GM18868 (cell line): ENCODE data around the gene DDB1.

Experiments
- ATAC-seq: cut with Tn5 transposase; IDR thresholded peaks from one replicate; pipeline ENCODE4 v1.9.1; 2021; ENCODE audit warnings: mild to moderate bottlenecking, moderate library complexity; ENCODE audit not compliant: unreplicated experiment

The DDB1 gene

DNA sequence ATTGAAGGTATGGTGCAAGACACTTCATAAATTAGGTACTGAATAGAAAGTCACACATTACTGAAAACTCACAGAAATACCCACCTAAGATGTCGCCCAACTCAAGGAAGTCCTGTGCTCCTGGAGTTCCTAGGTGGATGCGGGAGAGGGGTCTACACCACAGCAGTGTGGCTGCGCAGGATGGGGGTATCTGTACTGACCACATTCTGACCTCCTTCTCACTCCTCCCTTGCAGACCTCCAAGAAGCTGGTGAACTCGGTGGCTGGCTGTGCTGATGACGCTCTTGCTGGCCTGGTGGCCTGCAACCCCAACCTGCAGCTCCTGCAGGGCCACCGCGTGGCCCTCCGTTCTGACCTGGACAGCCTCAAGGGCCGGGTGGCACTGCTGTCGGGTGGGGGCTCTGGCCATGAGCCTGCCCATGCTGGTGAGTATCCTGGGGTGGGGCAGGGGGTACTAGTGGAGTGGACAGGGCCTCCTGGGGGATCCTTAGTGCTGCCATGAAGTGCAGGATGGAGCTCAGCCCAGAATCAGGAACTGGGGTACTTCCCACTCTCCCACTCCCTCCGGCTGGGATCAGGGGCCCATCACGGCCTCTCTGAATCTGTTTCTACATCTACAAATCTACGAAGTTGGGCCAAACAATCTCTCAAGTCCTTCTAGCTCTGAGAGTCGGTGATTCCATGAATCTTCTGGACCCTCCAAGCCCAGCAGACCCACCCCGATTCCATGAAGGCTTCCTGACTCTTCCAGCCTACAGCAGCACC is 5.0 kb upstream of the DDB1 start:
- ATAC-seq = no peak

DNA sequence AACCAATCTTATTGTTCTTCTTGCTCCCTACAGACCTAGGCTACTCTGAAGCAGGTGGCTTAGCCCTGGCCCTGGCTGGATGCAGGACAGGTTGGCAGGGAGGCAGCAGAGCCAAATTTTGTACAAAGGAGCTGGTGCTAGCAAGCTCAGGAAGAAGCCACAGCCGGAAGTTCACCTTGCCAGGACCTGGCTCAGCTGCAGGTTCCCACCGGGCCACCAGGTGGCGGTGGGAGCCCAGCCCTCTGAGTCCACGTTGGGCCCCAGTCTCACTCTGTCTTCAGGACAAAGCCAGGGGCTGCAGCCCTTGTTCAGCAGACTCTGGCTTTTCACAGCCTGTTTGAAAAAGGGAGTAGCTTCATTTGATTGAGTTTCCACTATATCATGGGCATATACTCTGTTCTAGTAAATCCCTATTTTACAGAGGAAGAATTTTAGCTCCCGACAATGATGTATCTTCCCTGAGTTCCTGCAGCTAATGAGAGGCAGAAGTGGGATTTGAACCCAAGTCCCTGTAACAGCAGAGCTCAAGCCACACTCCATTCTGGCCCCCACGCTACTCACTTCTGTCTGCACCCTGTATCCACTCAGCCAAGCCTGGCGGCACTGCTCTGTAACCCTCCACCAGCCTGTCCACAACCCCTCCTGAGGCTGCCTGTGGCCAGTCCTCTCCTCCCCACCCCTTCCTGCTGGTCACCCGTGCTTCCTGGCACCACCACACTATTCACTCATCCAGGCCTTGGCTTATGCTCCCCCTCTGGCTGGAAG is 3.4 kb upstream of the DDB1 start:
- peak; percentile 51 for ATAC-seq

DNA sequence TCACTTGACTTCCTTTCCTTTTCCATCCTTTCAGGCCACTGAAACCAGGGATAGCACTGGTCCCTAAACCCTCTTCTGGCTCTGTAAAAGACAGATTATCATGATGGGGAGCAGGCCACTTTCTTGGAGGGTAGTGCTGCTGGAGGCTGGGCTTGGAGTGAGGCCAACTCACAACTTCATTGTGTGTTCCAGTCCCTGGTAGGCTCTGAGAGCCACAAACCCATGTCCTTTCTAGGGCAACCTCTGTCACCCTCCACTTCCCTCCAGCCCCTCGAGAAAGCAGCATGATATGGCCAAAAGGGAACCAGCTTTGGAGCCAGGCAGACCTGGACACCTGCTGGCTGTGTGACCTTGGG is 2.4 kb upstream of the DDB1 start:
- no peak for ATAC-seq

DNA sequence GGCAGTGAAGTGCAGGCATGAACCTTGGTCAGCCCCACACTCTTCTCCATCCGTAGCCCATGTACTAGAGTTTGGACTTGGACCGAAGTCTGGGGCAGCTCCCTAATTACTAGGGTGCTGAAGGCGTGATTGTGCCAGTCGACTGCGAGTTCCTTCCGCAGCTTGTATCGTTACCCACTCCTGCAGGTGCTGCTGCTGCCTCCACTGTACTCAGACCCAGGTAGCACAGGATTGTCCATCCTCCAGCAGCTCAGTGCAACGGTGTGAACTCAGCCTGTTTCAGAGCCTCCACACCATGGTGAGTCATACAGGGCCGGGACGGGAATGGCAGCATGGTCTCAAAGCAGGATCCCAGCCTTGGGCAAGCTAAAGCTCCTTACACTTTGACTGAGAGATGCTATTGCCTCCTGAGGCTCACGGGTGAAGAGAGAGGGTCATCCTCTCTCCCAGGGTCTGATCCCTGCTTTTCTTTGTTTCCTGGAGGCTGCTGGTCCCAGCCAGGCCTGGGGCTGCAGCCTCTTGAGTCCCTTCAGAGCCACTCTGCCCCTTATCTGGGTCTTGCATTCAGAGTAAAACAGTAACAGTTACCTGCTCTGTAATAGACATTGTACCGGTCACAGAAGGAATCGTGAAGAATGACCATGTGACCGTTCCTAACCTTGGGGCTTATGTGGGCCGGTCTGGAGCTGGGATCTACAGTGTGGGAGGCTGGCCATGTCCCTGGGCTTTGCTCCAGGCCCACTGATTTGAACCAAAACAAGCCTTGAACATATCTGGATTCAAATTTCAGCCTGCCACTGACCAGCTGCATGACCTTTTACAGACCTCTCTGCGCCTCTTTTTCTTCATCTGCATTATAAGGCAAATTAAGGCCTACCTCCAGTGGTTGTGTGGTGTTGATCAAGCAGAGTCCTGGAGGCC is 1.8 kb upstream of the DDB1 start:
- ATAC-seq = no peak

DNA sequence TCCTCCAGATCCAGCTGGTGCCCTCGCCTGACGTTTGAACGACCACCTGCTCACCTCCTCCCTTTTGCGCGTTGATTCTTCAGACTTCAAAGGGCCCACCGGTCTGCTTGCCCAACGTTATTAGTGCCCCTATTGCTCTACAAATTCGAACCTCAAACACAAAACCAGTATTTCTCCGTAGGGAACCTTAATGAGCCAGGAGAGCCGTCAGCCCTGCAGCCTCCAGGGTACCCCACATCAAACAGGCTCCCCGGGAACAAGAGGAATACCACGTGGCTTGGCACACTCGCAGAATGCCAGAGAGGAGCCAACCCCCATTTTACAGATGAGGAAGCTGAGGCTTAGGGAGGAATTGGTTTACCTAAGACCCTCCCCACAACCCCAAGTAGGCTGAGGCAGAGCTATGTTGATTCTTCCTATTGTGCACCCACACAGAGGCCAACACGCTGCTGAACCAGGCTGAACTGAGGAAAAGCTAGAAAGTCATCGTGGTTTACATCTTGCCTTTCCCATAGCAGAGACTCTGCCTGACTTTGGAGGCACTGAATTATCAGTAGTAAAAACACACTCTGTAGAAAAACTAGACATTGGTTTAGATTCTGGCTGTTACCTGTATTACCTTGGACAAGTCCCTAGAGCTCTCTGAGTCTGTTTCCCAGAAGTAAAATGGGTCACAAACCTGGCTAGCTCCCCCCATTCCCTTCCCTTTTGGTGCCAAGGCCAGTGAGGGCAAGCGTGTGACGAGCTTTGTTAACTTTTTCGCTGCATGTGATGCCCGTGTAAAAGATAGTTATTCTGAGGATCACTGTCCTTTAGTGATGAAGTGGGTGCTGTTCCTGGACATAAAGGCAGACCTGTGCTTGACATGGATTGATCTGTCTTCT is 887 bp upstream of the DDB1 start:
- peak; percentile 7 for ATAC-seq

DNA sequence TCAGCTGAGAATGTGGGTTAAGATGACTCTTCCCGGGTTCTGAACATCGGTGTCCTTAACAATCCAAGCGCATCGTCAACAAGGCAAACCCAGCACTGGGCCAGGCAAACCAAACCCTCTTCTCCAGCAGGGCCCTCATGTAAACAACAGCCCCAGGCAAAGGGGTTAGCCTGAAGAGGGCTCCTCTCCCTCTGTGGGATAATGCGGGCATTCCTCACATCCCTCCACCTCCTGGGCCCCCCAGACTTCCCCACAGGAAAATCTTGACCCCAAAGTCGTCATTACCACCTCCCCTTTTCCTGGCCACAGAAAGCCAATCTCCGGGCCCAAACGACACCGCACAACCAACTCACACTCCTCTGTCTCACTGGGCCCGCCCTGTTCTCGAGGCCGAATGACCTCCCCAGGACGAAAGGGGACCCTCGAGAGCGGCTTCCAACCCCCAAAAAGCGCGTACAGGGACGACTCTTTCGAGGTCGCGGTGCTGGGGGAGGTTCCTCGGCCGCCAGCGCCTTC is 566 bp downstream of the DDB1 start:
- no peak for ATAC-seq

DNA sequence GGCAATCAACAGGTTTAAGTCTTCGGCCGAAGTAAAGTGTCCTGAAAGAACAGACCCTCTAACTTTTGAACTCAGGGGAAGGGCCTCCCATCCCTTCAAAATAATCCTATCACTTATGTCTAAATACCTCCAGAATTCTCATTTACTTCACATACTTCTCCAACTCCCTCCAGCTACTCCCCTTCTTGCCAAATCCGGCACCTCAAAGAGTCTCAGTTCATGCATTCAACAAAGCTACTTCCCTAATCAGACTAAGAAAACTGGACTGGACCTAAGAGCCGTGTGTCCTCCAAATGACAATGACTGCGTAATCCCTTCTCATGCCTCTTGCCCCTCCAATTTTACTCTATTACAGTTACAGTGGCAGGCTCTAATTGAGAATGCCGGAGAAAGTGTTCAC is 1.3 kb downstream of the DDB1 start:
- no peak for ATAC-seq

DNA sequence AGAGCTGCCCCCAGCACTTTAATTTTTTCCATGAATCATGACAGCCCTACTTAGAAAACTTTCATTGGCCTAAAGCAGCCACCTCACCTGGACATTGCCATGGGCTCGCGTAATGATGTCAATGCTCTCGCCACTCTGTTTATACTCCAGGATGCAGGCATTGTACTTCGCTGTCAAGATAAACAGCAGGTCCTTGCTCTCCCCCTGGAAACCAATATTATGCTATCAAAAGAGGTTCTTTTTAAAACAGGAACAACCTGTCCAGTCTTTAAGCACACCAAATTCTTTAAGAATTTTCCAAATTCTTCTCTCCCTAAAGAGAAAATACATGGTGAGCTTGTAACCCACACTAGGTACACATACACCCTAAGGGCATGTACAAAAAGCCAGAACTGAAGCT is 3.0 kb downstream of the DDB1 start:
- no peak for ATAC-seq

DNA sequence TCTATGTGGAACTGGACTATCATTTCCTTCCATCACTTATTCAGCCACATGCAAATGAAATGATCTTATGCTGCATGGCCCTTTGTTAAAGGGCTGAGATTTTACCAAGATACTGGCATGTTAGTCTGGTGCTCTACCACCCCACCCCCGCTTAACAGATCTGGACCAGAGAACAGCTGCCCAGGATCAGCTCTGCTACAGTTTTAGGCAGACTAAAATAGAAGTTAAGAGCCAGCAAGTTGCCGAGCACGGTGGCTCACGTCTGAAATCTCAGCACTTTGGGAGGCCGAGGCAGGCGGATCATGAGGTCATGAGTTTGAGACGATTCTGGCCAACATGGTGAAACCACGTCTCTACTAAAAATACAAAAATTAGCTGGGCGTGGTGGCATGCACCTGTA is 4.6 kb downstream of the DDB1 start:
- no peak for ATAC-seq

DNA sequence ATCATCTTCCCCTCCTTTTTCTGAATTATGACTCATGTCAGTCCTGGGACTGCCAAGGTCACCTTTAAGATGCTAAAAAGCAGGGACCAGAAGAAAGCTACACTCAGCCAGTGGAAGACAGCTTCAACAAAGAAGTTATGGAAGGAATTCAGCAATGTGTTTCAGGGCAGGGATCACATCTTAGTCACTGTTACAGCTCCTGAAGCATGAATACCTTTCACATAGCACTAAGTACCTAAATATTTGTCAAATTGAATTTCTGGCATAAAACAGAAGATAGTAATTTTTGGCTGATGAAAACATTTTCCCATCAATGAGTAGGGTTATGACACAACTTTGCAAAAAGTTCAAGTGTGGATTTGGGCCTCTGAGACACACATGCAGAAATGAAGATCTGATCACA is 5.2 kb downstream of the DDB1 start:
- no peak for ATAC-seq

DNA sequence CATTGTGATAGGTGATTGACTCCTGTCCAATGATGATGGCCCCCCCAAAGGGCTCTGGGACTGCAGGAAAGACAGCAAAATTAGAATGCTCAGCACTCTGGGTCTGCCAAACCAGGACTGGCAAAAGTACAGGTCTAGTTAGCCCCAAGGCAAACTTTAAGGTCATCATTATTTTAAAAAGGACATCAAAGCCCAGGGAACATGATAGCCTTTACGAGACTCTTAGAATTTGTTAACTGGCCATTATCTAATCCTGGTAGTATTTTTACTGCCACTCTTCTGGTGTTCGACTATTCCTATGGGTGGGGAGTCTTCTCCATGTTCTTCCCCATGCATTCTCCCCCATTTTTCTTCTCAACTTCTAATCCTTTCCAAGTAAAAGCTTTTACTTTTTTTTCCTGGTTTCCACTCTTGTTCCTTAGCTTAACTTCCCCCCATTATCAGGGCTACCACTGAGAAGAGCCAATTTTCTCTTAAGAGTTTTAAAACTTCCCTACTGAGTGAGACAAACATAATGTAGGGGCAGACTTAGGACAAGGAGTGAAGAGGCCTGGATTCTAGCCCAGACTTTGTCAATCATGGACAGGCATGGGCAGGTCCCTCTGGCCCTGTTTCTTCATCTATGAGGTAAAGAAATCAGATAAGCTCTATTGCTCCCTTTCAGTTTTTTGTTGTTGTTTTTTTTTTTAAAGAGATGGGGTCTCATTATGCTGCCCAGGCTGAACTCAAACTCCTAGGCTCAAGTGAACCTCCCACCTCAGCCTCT is 7.1 kb downstream of the DDB1 start:
- ATAC-seq = no peak

DNA sequence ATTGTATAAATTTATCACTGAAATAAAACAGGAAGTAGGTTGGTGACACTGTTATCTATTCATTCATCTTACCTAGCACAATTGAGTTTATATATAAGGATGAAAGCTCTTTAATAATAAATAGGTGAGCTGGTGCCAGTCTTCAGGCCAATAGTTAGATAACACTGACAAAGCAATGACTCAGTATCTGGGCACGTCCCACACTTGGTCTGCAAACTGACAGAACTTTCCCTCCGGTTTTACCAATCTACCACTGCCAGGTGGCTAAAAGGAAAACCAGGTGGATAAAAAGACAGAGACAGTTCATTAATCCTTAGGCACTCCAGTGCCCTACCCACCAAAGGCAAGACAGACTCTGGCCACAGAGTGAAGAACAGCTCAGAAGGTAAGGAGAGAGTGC is 17.6 kb downstream of the DDB1 start:
- ATAC-seq = no peak

DNA sequence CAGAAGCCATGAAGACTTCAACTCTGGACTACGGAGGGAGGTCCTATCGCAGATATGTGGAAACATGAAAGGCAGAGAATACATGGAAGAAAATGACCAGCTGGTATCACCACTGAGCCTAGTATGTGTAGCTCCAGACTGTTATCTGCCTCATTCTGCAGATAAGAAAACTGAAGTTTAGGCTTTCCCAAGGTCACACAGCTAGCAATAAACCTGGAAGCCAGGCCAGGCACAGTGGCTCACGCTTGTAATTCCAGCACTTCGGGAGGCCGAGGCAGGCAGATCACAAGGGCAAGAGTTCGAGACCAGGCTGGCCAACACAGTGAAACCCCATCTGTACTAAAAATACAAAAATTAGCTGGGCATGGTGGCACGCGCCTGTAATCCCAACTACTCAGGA is 22.2 kb downstream of the DDB1 start:
- ATAC-seq = no peak

DNA sequence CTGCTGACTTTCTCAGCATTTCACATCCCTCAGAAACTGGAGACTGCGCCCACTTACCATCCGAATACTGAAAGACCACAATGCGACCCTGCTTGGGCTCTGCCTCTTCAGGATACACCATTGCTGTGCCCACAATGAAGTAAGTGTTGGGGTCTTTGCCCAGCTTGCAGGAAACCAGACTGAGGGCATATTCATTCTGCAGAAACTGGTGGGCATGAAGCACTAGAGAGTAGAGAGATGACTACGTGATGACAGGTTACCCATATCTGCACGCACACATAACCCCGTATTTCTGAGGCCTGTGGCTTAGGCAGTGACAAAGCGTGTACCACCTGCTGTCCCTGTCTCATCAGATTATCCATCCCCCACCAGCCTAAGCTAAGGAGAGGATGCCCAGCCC is 23.2 kb downstream of the DDB1 start:
- no peak for ATAC-seq

DNA sequence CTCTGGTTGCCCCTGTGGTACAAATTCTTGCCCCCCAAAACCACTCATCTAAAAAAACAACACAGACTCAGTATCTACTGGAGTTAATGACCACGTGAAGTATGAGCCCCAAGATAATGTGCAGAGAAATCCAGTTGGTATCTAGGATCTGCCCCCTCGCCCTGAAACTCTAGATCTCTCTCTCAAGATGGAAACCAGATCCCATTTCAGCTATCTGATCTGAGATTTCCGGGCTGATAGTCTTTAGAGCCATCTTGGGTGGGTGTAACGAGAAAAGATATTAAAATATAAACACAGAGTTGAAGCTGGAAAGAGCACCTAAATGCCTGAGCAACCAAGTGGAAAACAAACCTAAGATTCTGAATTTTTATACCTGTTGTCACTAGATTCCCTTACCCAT is 23.8 kb downstream of the DDB1 start:
- no peak for ATAC-seq

DNA sequence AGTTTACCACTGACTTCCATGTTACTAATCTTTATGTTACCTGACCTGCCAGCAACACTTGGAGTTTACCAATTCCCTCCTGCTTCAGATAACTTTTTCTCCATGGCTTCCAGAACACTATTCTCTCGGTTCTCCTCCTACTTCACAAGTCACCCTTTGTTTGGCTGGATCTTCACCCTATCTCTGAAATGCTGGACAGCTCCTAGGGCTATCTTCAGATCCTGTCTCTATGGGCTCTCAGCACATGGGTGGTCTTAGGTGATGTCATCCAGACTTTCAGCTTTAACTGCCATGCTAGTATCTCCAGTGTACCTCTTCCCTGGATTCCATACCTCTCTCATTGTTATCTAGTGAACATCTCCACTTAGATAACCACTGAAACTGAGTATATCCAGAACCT is 25.6 kb downstream of the DDB1 start:
- no peak for ATAC-seq

DNA sequence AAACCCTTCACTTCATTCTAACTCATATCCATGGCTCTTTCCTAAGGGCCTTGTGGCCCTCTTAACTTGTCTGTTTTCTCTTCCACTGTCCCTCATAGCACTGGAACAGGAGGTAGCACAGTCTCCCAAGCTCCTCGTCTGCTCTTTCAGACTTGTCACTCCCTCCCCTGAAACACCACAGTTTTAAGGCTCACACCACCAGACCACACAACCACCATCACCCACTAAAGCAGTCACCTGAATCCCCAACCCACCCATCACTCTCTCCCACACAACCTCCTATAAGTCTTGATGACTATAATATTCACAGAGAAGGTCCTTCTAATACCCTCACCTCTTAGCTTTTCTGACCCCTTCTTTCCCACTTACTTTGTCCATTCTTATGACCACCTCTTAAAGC is 26.7 kb downstream of the DDB1 start:
- ATAC-seq = no peak

DNA sequence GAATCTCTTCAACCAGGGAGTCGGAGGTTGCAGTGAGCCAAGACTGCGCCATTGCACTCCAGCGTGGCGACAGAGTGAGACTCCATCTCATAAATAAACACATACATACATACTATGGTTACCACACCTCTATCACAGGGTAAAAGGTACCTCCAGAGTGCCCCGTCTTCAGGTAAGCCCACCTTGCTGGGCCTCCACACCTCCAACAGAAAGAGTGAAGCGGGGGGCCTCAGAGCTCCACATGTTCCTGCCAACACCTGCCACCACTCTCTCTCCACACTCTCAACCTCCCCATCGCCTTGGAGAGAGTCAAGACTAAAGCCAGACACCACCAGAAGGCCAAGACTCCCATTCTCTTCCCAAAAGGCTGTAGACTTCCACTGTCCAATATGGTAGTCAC is 27.5 kb downstream of the DDB1 start:
- no peak for ATAC-seq

DNA sequence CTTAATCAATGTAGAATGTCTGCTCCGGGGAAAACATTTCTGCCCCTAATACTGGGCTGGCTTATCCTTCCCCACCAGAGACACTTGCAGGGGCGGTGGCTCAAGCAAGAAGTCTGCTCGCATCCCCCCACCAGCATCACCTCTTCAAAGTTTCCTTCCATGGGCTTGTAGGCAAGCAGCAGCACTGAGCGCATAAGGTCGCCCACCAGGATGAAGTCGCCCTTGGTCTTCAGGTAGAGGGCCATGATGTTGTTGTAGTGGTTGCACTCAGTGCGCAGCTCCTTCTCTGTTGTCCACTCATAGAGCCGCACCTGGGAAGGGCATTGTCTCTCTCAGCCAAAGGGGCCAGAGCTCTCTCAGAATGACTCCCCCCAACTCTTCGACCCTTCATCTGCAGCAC is 29.2 kb downstream of the DDB1 start:
- no peak for ATAC-seq

DNA sequence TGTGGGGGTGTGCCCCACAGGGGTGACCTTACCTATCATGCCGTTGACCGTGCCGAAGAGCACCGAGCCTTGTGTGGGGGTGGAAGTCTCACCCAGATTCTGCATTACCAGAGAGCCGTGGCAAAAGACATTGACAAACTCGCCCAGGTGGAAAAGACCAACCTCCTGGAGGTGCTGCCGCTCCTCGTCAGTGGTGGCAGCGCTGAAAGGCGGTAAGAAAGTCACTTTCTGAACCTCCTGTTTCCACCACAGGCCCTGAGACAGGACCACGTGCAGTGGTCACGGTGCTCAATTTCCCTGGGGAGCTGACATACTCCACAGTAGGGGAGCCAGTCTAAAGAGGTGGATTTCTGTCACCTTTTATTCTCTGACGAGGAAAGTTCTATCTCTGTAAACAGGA is 30.4 kb downstream of the DDB1 start:
- ATAC-seq = no peak
